BJ (cell line): ENCODE results near the gene UBE2H. TPM values are rescaled to one million over a fixed set of nuclear protein-coding genes. Genes with fewer than 3 reads are reported as not detected.

ENCODE experiments used
- CTCF ChIA-PET: fragments of 350-600 bp; formaldehyde crosslinking; extraction: SDS; loops from one replicate; lab custom pipeline; 2021; ENCODE audit warnings: antibody characterized with exemption, inconsistent platforms; lab: Yijun Ruan, JAX
- POLR2A ChIA-PET: fragments of 300-600 bp; sonication (Branson Sonifier 250); formaldehyde crosslinking; extraction: SDS; loops from one replicate; lab custom pipeline; 2021; ENCODE audit warnings: antibody characterized with exemption; lab: Charles Lee
- DNase-seq: peaks from one replicate; pipeline ENCODE4 v3.0.0-alpha.2; 2011; ENCODE audit warnings: low read depth
- H3K27me3 ChIP-seq: 2 replicates; pipeline ENCODE4 v1.6.0; 2011; ENCODE audit warnings: low read length; ENCODE audit not compliant: control insufficient read depth, insufficient read depth
- H3K36me3 ChIP-seq: 2 replicates; pipeline ENCODE4 v1.5.1; 2011; ENCODE audit warnings: low read length; ENCODE audit not compliant: control insufficient read depth, insufficient read depth
- H3K4me3 ChIP-seq: 2 replicates; pipeline ENCODE4 v1.5.1; 2011; ENCODE audit warnings: low read depth, mild to moderate bottlenecking, control low read depth, low read length
- CTCF ChIP-seq: IDR thresholded peaks from 2 replicates; pipeline ENCODE4 v1.5.1; 2011; ENCODE audit warnings: low read depth, mild to moderate bottlenecking, control low read depth, inconsistent platforms, low read length, moderate library complexity; ENCODE audit not compliant: insufficient read depth
- polyA plus RNA-seq: library from polyadenylated mRNA; depleted of rRNA; stranded (reverse); fragments of >200 nt; gene quantifications from 2 replicates; pipeline ENCODE4 v1.2.3, GENCODE V29; 2011

The UBE2H gene
- polyA plus RNA-seq, 1 experiment = 37.0 TPM

DNA sequence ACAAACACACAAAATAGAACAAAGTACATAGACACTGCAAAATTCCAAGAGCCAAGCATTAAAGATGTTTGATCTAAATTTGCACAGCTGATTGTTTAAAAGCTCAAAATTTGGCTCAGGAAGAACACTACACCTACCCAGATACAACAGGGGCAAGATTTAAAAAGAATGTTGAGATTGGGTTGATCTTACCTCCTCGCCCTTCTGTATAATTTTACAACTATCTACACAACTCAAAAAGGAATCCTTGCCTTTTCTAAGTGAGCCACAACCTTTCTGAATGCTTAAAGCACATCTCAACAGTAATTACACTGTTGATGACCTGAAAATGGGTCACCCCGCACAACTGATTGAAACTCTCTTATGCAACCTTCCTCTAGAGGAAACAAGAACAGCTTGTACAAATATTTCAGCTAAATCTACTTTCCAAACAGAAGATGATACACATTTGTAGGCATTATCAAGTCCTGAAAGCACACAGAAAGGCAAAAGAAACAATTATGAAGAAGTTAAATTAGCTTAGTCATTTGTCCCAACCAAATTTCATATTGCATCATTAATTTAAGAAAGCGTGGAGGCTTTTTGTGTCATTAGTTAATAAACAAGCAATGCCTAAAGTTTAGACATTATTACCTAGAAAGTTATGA lies 75.5 kb downstream of the UBE2H start:
- CTCF ChIA-PET = interaction anchor here (0.6 to 1.2 kb wide), 2 partner anchors 19 to 116 kb away, joined by 3 read pairs; no protein-coding TSS in a partner anchor
- Histone ChIP-seq H3K27me3 (no peaks in the 10 kb centered on the region), H3K36me3 (peaks cover 4% of the 10 kb centered on the region), H3K4me3 (no peak overlapping the region)
- DNase-seq = no peak
- TF ChIP-seq CTCF = no peak
- POLR2A ChIA-PET = no interaction called here

GRCh38 chr7:129875745-129876411 lies 76.9 kb downstream of the UBE2H start:
- TF ChIP-seq CTCF = no peak
- H3K36me3 ChIP-seq = peaks cover 4% of the 10 kb centered on the region
- no peaks in the 10 kb centered on the region for H3K27me3 ChIP-seq
- H3K4me3 ChIP-seq = no peak overlapping the region
- POLR2A ChIA-PET = no interaction called here
- DNase-seq = no peak
- CTCF ChIA-PET = no interaction called here

GRCh38 chr7:129875160-129875559 lies 77.6 kb downstream of the UBE2H start:
- POLR2A ChIA-PET = no interaction called here
- no peak for DNase-seq
- no peak for TF ChIP-seq CTCF
- CTCF ChIA-PET = no interaction called here
- Histone ChIP-seq H3K27me3 (no peaks in the 10 kb centered on the region), H3K4me3 (no peak overlapping the region), H3K36me3 (peaks cover 4% of the 10 kb centered on the region)

- ChIA-PET POLR2A (no interaction called here), CTCF (no interaction called here)
- no peak for DNase-seq
- H3K36me3 ChIP-seq = peaks cover 4% of the 10 kb centered on the region
- H3K27me3 ChIP-seq = no peaks in the 10 kb centered on the region
- H3K4me3 ChIP-seq = no peak overlapping the region
- TF ChIP-seq CTCF = no peak
Measured at GRCh38 chr7:129874722-129875121, 78.0 kb downstream of the UBE2H start.

DNA sequence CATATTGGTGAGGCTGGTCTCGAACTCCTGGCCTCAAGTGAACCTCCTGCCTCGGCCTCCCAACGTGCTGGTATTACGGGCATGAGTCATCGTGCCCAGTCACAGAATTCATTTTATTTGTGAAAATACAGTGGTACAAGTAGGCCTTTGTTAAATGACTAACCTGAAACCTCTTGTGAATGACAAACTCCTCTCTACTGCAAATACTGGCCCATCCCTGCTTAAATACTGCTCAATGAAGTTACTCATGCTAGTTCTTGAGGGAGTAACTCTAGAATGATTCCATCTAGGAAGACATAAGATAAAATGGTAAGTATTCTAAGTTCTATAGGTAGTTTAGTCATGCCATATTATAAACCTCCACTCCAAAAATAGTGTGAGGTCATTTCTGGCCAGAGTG lies 80.7 kb downstream of the UBE2H start:
- Histone ChIP-seq H3K36me3 (no peaks in the 10 kb centered on the region), H3K4me3 (no peak overlapping the region), H3K27me3 (no peaks in the 10 kb centered on the region)
- ChIA-PET CTCF (no interaction called here), POLR2A (no interaction called here)
- no peak for DNase-seq
- TF ChIP-seq CTCF = no peak
